ENCODE measurements around the gene ETS1.

Gene ETS1

GRCh38 chr11:128471138-128471661 lies 116.2 kb downstream of the ETS1 start:
- TF ChIP-seq FOXM1 (IDR thresholded peaks at IDR 0.05; ENCODE audit: borderline replicate concordance): no peak
- no peak for TF ChIP-seq LEF1 (IDR thresholded peaks at IDR 0.05; ENCODE audit: borderline replicate concordance)
- TF ChIP-seq FOXA1 (IDR thresholded peaks at IDR 0.05): no peak
- no peak for TF ChIP-seq HDGF (IDR thresholded peaks at IDR 0.05; ENCODE audit: borderline replicate concordance)
- no peak for TF ChIP-seq ARNT (IDR thresholded peaks at IDR 0.05)
- no peak for TF ChIP-seq NFRKB (IDR thresholded peaks at IDR 0.05)
- no peak for TF ChIP-seq SUZ12 (IDR thresholded peaks at IDR 0.05)
- TF ChIP-seq TARDBP (IDR thresholded peaks at IDR 0.05): no peak
- ChIA-PET CTCF (interaction anchor here (0.6 kb wide), 1 partner anchor 159 kb away, joined by 3 read pairs; no protein-coding TSS in a partner anchor), POLR2A (no interaction called here)
- no peak for DNase-seq (ENCODE audit: extremely low spot score)

GRCh38 chr11:128470081-128470480 lies 117.3 kb downstream of the ETS1 start:
- ChIA-PET POLR2A (no interaction called here), CTCF (no interaction called here)
- no peak for DNase-seq (ENCODE audit: extremely low spot score)
- TF ChIP-seq L3MBTL2 (conservative IDR thresholded peaks at IDR 0.05) (no peak), FOXA1 (IDR thresholded peaks at IDR 0.05) (no peak), ELF4 (IDR thresholded peaks at IDR 0.05) (no peak)

- POLR2A ChIA-PET: no interaction called here
- TF ChIP-seq NFRKB (IDR thresholded peaks at IDR 0.05) (no peak), ELF4 (IDR thresholded peaks at IDR 0.05) (no peak), SP1 (IDR thresholded peaks at IDR 0.05) (no peak), FOXA1 (IDR thresholded peaks at IDR 0.05) (no peak), ARNT (IDR thresholded peaks at IDR 0.05) (no peak), HDGF (IDR thresholded peaks at IDR 0.05; ENCODE audit: borderline replicate concordance) (no peak), FOXK2 (IDR thresholded peaks at IDR 0.05) (no peak), CTBP1 (IDR thresholded peaks at IDR 0.05; ENCODE audit: borderline replicate concordance) (no peak), PKNOX1 (IDR thresholded peaks at IDR 0.05) (no peak), SUZ12 (IDR thresholded peaks at IDR 0.05) (no peak), TARDBP (IDR thresholded peaks at IDR 0.05) (no peak), BHLHE40 (IDR thresholded peaks at IDR 0.05; ENCODE audit: borderline replicate concordance) (no peak), FOXM1 (IDR thresholded peaks at IDR 0.05; ENCODE audit: borderline replicate concordance) (no peak), L3MBTL2 (conservative IDR thresholded peaks at IDR 0.05) (no peak), LEF1 (IDR thresholded peaks at IDR 0.05; ENCODE audit: borderline replicate concordance) (no peak), ZNF384 (IDR thresholded peaks at IDR 0.05) (no peak)
- DNase-seq (ENCODE audit: extremely low spot score): no peak
- CTCF ChIA-PET: no interaction called here
These were observed 118.1 kb downstream of the ETS1 start for GRCh38 chr11:128469220-128469619.

GRCh38 chr11:128468111-128468510 lies 119.2 kb downstream of the ETS1 start:
- POLR2A ChIA-PET: no interaction called here
- TF ChIP-seq LEF1 (IDR thresholded peaks at IDR 0.05; ENCODE audit: borderline replicate concordance) (no peak), NFRKB (IDR thresholded peaks at IDR 0.05) (no peak), ARNT (IDR thresholded peaks at IDR 0.05) (no peak), ELF4 (IDR thresholded peaks at IDR 0.05) (no peak), L3MBTL2 (conservative IDR thresholded peaks at IDR 0.05) (no peak), FOXM1 (IDR thresholded peaks at IDR 0.05; ENCODE audit: borderline replicate concordance) (no peak)
- no peak for DNase-seq (ENCODE audit: extremely low spot score)
- CTCF ChIA-PET: no interaction called here

GRCh38 chr11:128467610-128468041 lies 119.7 kb downstream of the ETS1 start:
- no peak for TF ChIP-seq CTBP1 (IDR thresholded peaks at IDR 0.05; ENCODE audit: borderline replicate concordance)
- TF ChIP-seq ZNF384 (IDR thresholded peaks at IDR 0.05): no peak
- no peak for TF ChIP-seq ARNT (IDR thresholded peaks at IDR 0.05)
- TF ChIP-seq FOXM1 (IDR thresholded peaks at IDR 0.05; ENCODE audit: borderline replicate concordance): no peak
- TF ChIP-seq PKNOX1 (IDR thresholded peaks at IDR 0.05): no peak
- no peak for TF ChIP-seq NFRKB (IDR thresholded peaks at IDR 0.05)
- TF ChIP-seq TARDBP (IDR thresholded peaks at IDR 0.05): no peak
- no peak for TF ChIP-seq LEF1 (IDR thresholded peaks at IDR 0.05; ENCODE audit: borderline replicate concordance)
- TF ChIP-seq ELF4 (IDR thresholded peaks at IDR 0.05): no peak
- TF ChIP-seq SUZ12 (IDR thresholded peaks at IDR 0.05): no peak
- TF ChIP-seq L3MBTL2 (conservative IDR thresholded peaks at IDR 0.05): no peak
- no peak for TF ChIP-seq FOXK2 (IDR thresholded peaks at IDR 0.05)
- no peak for TF ChIP-seq BHLHE40 (IDR thresholded peaks at IDR 0.05; ENCODE audit: borderline replicate concordance)
- no peak for TF ChIP-seq HDGF (IDR thresholded peaks at IDR 0.05; ENCODE audit: borderline replicate concordance)
- no peak for TF ChIP-seq SP1 (IDR thresholded peaks at IDR 0.05)
- DNase-seq (ENCODE audit: extremely low spot score): no peak
- POLR2A ChIA-PET: no interaction called here
- CTCF ChIA-PET: no interaction called here

GRCh38 chr11:128467041-128467440 lies 120.3 kb downstream of the ETS1 start:
- CTCF ChIA-PET: no interaction called here
- TF ChIP-seq FOXK2 (IDR thresholded peaks at IDR 0.05) (no peak), PKNOX1 (IDR thresholded peaks at IDR 0.05) (no peak), ZNF384 (IDR thresholded peaks at IDR 0.05) (no peak), SP1 (IDR thresholded peaks at IDR 0.05) (no peak), HDGF (IDR thresholded peaks at IDR 0.05; ENCODE audit: borderline replicate concordance) (no peak), LEF1 (IDR thresholded peaks at IDR 0.05; ENCODE audit: borderline replicate concordance) (no peak), BHLHE40 (IDR thresholded peaks at IDR 0.05; ENCODE audit: borderline replicate concordance) (no peak), L3MBTL2 (conservative IDR thresholded peaks at IDR 0.05) (no peak), TARDBP (IDR thresholded peaks at IDR 0.05) (no peak), ARNT (IDR thresholded peaks at IDR 0.05) (no peak), FOXA1 (IDR thresholded peaks at IDR 0.05) (no peak), ELF4 (IDR thresholded peaks at IDR 0.05) (no peak), NFRKB (IDR thresholded peaks at IDR 0.05) (no peak), CTBP1 (IDR thresholded peaks at IDR 0.05; ENCODE audit: borderline replicate concordance) (no peak), SUZ12 (IDR thresholded peaks at IDR 0.05) (no peak), FOXM1 (IDR thresholded peaks at IDR 0.05; ENCODE audit: borderline replicate concordance) (no peak)
- POLR2A ChIA-PET: no interaction called here
- no peak for DNase-seq (ENCODE audit: extremely low spot score)

Data from HEK293T (cell line).